Neural progenitor cell (in vitro differentiated cells): ENCODE data around the gene E2F6.

Experiments
- EZH2 ChIP-seq: fragments of 200-600 bp; sonication (generic); IDR thresholded peaks from 2 replicates; pipeline ENCODE4 v1.6.1; 2017; ENCODE audit warnings: antibody characterized with exemption, mild to moderate bottlenecking, moderate library complexity
- EZH2phosphoT487 ChIP-seq: fragments of 200-600 bp; sonication (generic); IDR thresholded peaks from 2 replicates; pipeline ENCODE4 v1.6.1; 2017; ENCODE audit warnings: antibody characterized with exemption
- TF ChIP-seq, protein P1 (sequence below): fragments of 200-600 bp; sonication (generic); IDR thresholded peaks from 2 replicates; pipeline ENCODE4 v1.5.1; 2017; ENCODE audit warnings: antibody characterized with exemption, mild to moderate bottlenecking

DNA sequence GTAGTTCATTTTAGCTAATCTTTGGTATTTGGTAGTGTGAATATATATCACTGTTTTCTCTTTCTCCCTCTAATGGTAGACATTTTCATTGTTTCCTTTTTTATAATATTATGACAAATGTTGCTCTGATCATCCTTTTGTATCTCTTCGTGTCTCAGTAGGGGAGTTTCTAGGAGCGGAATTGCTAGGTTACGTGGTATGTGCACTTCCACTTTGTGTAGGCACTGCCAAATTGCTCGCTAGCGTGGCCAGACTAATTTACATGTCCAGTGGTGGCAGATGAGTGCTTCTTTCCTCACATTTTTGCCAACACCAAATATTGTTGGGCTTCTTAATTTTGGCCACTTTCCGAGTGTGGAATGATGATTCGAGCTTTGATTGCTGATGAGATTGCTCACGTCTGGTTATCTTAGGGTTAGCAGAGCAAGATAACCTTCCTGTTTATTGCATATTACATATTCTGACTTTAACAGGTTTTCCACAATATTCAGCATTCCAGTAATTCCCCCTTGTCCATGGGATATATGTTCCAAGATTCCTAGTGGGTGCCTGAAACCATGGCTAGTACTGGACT lies 37.5 kb upstream of the E2F6 start:
- TF ChIP-seq EZH2, result no peak
- TF ChIP-seq EZH2phosphoT487, result no peak
- TF ChIP-seq, protein P1, sequence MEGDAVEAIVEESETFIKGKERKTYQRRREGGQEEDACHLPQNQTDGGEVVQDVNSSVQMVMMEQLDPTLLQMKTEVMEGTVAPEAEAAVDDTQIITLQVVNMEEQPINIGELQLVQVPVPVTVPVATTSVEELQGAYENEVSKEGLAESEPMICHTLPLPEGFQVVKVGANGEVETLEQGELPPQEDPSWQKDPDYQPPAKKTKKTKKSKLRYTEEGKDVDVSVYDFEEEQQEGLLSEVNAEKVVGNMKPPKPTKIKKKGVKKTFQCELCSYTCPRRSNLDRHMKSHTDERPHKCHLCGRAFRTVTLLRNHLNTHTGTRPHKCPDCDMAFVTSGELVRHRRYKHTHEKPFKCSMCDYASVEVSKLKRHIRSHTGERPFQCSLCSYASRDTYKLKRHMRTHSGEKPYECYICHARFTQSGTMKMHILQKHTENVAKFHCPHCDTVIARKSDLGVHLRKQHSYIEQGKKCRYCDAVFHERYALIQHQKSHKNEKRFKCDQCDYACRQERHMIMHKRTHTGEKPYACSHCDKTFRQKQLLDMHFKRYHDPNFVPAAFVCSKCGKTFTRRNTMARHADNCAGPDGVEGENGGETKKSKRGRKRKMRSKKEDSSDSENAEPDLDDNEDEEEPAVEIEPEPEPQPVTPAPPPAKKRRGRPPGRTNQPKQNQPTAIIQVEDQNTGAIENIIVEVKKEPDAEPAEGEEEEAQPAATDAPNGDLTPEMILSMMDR, result no peak
